Activated naive CD8-positive, alpha-beta T cell treated with anti-CD3 and anti-CD28 coated beads, Interleukin-2, amount 10 ng/mL, durations not matched to agents 7 days and 5 days (primary cell): ENCODE data around the gene ICA1. TPM values are rescaled to one million over a fixed set of nuclear protein-coding genes. Genes with fewer than 3 reads are reported as not detected.
"Not testable (repeated sequence)": the region's sequence is repeated elsewhere in the genome, so short reads cannot be mapped to it uniquely, and the experiment has no call there.

Experiments used
- ATAC-seq: fragments of 150-1000 bp; cut with Tn5 transposase; one replicate; pipeline ENCODE4 v1.10.0; 2021; ENCODE audit warnings: low read depth, moderate library complexity
- POLR2A ChIA-PET: fragments of 350-600 bp; sonication (Branson Sonifier 250); formaldehyde crosslinking; loops from one replicate; lab custom pipeline; 2021; ENCODE audit warnings: antibody characterized with exemption; lab: Charles Lee
- DNase-seq: peaks from one replicate; pipeline ENCODE4 v3.0.0; 2021
- H3K27ac Mint-ChIP-seq: one replicate; pipeline ENCODE4 v1.8.0; 2022; ENCODE audit warnings: mild to moderate bottlenecking, mixed read lengths
- H3K27me3 Mint-ChIP-seq: one replicate; pipeline ENCODE4 v1.8.0; 2022; ENCODE audit warnings: mild to moderate bottlenecking, moderate library complexity, mixed read lengths
- H3K36me3 Mint-ChIP-seq: one replicate; pipeline ENCODE4 v1.8.0; 2021; ENCODE audit warnings: mild to moderate bottlenecking, mixed read lengths
- H3K4me1 Mint-ChIP-seq: one replicate; pipeline ENCODE4 v1.8.0; 2021; ENCODE audit warnings: mixed read lengths
- H3K4me3 Mint-ChIP-seq: one replicate; pipeline ENCODE4 v1.8.0; 2022; ENCODE audit warnings: mild to moderate bottlenecking, moderate library complexity, mixed read lengths
- H3K9me3 Mint-ChIP-seq: one replicate; pipeline ENCODE4 v1.8.0; 2021; ENCODE audit warnings: mixed read lengths
- total RNA-seq, 2 experiments: library from RNA; stranded (reverse); gene quantifications; one replicate each; pipeline ENCODE4 v1.2.3, GENCODE V29; 2021

ICA1 gene
- total RNA-seq, 2 experiments from 2014 or later: 0.91 to 2.4 TPM

GRCh38 chr7:8255680-8256655 lies 6.0 kb downstream of the ICA1 start:
- no peak overlapping the region for H3K4me3 Mint-ChIP-seq
- POLR2A ChIA-PET: no interaction called here
- no peaks in the 10 kb centered on the region for H3K9me3 Mint-ChIP-seq
- peaks cover 25% of the 10 kb centered on the region for H3K27me3 Mint-ChIP-seq
- no peaks in the 10 kb centered on the region for H3K36me3 Mint-ChIP-seq
- ATAC-seq (no peak), DNase-seq (no peak)
- H3K27ac Mint-ChIP-seq: no peak overlapping the region
- H3K4me1 Mint-ChIP-seq: peaks cover 5% of the 10 kb centered on the region

- Mint-ChIP-seq H3K27ac (no peak overlapping the region), H3K4me3 (no peak overlapping the region), H3K36me3 (no peaks in the 10 kb centered on the region), H3K27me3 (peaks cover 18% of the 10 kb centered on the region), H3K4me1 (no peaks in the 10 kb centered on the region), H3K9me3 (no peaks in the 10 kb centered on the region)
- POLR2A ChIA-PET: no interaction called here
- ATAC-seq (no peak), DNase-seq (no peak)
These were observed 7.3 kb downstream of the ICA1 start for GRCh38 chr7:8254667-8255066.

GRCh38 chr7:8254215-8254614 lies 7.8 kb downstream of the ICA1 start:
- Mint-ChIP-seq H3K36me3 (no peaks in the 10 kb centered on the region), H3K4me1 (no peaks in the 10 kb centered on the region), H3K27me3 (peaks cover 14% of the 10 kb centered on the region), H3K9me3 (no peaks in the 10 kb centered on the region), H3K4me3 (no peak overlapping the region), H3K27ac (no peak overlapping the region)
- DNase-seq (no peak), ATAC-seq (no peak)
- POLR2A ChIA-PET: no interaction called here

- no peaks in the 10 kb centered on the region for H3K9me3 Mint-ChIP-seq
- DNase-seq: no peak
- no peaks in the 10 kb centered on the region for H3K4me1 Mint-ChIP-seq
- POLR2A ChIA-PET: no interaction called here
- H3K4me3 Mint-ChIP-seq: no peak overlapping the region
- H3K27ac Mint-ChIP-seq: no peak overlapping the region
- no peaks in the 10 kb centered on the region for H3K36me3 Mint-ChIP-seq
- peaks cover 16% of the 10 kb centered on the region for H3K27me3 Mint-ChIP-seq
- no peak for ATAC-seq
These were observed 10.8 kb downstream of the ICA1 start for GRCh38 chr7:8251195-8251594.

- H3K4me1 Mint-ChIP-seq: no peaks in the 10 kb centered on the region
- no peaks in the 10 kb centered on the region for H3K36me3 Mint-ChIP-seq
These were observed 11.4 kb downstream of the ICA1 start for GRCh38 chr7:8250547-8250946.

GRCh38 chr7:8249121-8249520 lies 12.8 kb downstream of the ICA1 start:
- ATAC-seq: no peak
- DNase-seq: no peak
- no peaks in the 10 kb centered on the region for H3K9me3 Mint-ChIP-seq
- no peaks in the 10 kb centered on the region for H3K4me1 Mint-ChIP-seq
- H3K27me3 Mint-ChIP-seq: peaks cover 16% of the 10 kb centered on the region
- no peak overlapping the region for H3K27ac Mint-ChIP-seq
- POLR2A ChIA-PET: no interaction called here
- H3K4me3 Mint-ChIP-seq: no peak overlapping the region
- no peaks in the 10 kb centered on the region for H3K36me3 Mint-ChIP-seq

More at GRCh38 chr7:8250547-8250946, 11.4 kb downstream of the ICA1 start:
- Mint-ChIP-seq H3K27me3 (peaks cover 16% of the 10 kb centered on the region), H3K9me3 (no peaks in the 10 kb centered on the region), H3K4me3 (no peak overlapping the region), H3K27ac (no peak overlapping the region)
- DNase-seq (no peak), ATAC-seq (no peak)
- POLR2A ChIA-PET: no interaction called here

- no peak for ATAC-seq
- no peak for DNase-seq
- Mint-ChIP-seq H3K4me3 (no peak overlapping the region), H3K4me1 (no peaks in the 10 kb centered on the region), H3K27ac (no peak overlapping the region), H3K9me3 (peaks cover 13% of the 10 kb centered on the region), H3K36me3 (no peaks in the 10 kb centered on the region), H3K27me3 (peaks cover 14% of the 10 kb centered on the region)
- POLR2A ChIA-PET: no interaction called here
These were observed 15.9 kb downstream of the ICA1 start for GRCh38 chr7:8246020-8246419.

GRCh38 chr7:8245032-8245431 lies 16.9 kb downstream of the ICA1 start:
- peaks cover 13% of the 10 kb centered on the region for H3K9me3 Mint-ChIP-seq
- H3K4me1 Mint-ChIP-seq, POLR2A ChIA-PET, H3K27me3 Mint-ChIP-seq, DNase-seq, H3K4me3 Mint-ChIP-seq, H3K27ac Mint-ChIP-seq, ATAC-seq, H3K36me3 Mint-ChIP-seq: not testable (repeated sequence)

- peaks cover 13% of the 10 kb centered on the region for H3K9me3 Mint-ChIP-seq
- ATAC-seq, POLR2A ChIA-PET: not testable (repeated sequence)
These were observed 18.9 kb downstream of the ICA1 start for GRCh38 chr7:8243059-8243458.

GRCh38 chr7:8239702-8240362 lies 22.1 kb downstream of the ICA1 start:
- H3K4me3 Mint-ChIP-seq, H3K36me3 Mint-ChIP-seq, POLR2A ChIA-PET, H3K4me1 Mint-ChIP-seq, DNase-seq, ATAC-seq, H3K27ac Mint-ChIP-seq: not testable (repeated sequence)
- Mint-ChIP-seq H3K27me3 (peaks cover 13% of the 10 kb centered on the region), H3K9me3 (peaks cover 13% of the 10 kb centered on the region)

More at GRCh38 chr7:8243059-8243458, 18.9 kb downstream of the ICA1 start:
- H3K27ac Mint-ChIP-seq, H3K4me1 Mint-ChIP-seq, H3K36me3 Mint-ChIP-seq, DNase-seq, H3K4me3 Mint-ChIP-seq: not testable (repeated sequence)
- H3K27me3 Mint-ChIP-seq: peaks cover 12% of the 10 kb centered on the region

- DNase-seq: no peak
- Mint-ChIP-seq H3K36me3 (peaks cover 2% of the 10 kb centered on the region), H3K4me1 (no peaks in the 10 kb centered on the region), H3K27ac (no peak overlapping the region), H3K4me3 (no peak overlapping the region), H3K27me3 (peaks cover 17% of the 10 kb centered on the region), H3K9me3 (no peaks in the 10 kb centered on the region)
- POLR2A ChIA-PET: no interaction called here
- no peak for ATAC-seq
These were observed 25.1 kb downstream of the ICA1 start for GRCh38 chr7:8236780-8237407.

- DNase-seq (no peak), ATAC-seq (no peak)
- no peak overlapping the region for H3K4me3 Mint-ChIP-seq
- H3K27ac Mint-ChIP-seq: no peak overlapping the region
- POLR2A ChIA-PET: no interaction called here
- H3K4me1 Mint-ChIP-seq: no peaks in the 10 kb centered on the region
- no peaks in the 10 kb centered on the region for H3K9me3 Mint-ChIP-seq
- H3K27me3 Mint-ChIP-seq: peaks cover 24% of the 10 kb centered on the region
- no peaks in the 10 kb centered on the region for H3K36me3 Mint-ChIP-seq
These were observed 28.7 kb downstream of the ICA1 start for GRCh38 chr7:8232999-8233847.

- no peak overlapping the region for H3K27ac Mint-ChIP-seq
- no peak for ATAC-seq
- POLR2A ChIA-PET: no interaction called here
- H3K36me3 Mint-ChIP-seq: no peaks in the 10 kb centered on the region
- peaks cover 2% of the 10 kb centered on the region for H3K4me1 Mint-ChIP-seq
- no peak overlapping the region for H3K4me3 Mint-ChIP-seq
- peaks cover 44% of the 10 kb centered on the region for H3K27me3 Mint-ChIP-seq
- DNase-seq: no peak
- H3K9me3 Mint-ChIP-seq: no peaks in the 10 kb centered on the region
These were observed 32.0 kb downstream of the ICA1 start for GRCh38 chr7:8229927-8230326.
